Measurements from ENCODE around the gene HDAC7.

The HDAC7 gene

DNA sequence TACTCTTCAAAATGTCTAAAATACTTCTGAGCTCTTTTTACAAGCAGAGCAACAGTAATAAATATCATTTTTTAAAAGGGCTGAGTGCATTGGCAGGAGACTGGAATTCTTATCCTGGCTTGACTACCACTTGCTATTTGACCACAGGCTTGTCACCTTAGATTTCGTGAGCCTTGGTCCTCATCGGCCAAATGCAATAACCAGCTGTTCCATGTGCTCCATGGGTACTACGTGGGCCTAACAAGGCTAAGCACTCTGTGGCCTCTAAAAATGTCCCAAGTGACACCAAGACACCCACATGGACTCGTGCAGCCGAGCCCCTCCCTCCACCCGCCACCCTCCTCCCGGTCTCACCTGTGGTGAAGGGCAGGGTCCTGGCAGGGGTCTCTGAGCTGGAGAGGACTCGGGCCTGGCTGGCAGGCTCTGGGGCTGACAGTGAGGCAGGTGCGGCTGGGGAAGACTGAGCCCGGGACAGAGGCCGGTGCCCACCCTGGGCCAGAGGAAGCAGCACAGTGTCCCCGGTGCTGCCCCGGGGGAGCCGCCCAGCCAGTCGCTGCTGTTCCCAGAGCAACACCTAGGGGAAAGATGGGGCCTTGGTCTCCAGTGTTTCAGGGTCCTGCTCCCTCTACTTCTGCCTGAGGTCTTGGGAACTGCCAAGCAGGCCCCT lies 26.6 kb downstream of the HDAC7 start:
- DNase-seq (ENCODE audit: low spot score): no peak

DNA sequence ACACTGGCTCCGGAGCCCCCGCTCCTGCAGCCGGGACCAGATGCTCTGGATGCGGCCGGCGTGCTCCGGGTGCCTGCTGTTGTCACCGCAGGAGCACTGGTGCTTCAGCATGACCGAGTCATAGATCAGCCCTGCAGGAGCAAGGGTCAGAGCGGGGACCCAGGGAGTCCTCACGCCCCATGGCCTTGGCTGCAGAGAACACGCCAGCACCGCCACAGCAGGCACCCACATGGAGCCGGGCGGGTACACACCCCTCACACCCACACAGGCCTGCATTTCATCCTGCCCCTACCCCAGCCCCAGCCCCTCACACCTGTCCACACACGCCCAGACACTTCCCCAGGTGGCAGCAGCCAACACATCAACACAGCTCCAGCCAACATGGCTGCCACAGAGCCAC lies 27.8 kb downstream of the HDAC7 start:
- no peak for DNase-seq (ENCODE audit: low spot score)

DNA sequence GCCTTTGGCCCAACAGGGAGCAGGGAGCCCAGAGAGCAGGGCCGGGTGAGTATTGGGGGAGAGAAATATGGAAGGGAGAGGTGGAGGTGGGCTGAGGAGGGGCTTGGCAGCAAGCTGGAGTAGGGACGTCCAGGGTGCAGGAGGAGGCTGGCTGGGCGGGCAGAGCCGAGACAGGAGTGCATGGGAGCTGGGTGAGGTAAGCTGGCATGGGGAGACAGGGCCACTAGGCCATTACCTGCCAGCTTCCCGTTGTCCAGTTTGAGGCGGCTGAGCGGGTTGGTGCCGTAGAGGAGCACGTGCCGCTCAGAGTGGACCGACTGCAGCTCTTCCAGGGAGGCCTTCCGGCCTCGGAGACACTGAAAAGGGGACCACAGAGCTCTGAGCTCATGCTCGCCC lies 28.4 kb downstream of the HDAC7 start:
- no peak for DNase-seq (ENCODE audit: low spot score)

DNA sequence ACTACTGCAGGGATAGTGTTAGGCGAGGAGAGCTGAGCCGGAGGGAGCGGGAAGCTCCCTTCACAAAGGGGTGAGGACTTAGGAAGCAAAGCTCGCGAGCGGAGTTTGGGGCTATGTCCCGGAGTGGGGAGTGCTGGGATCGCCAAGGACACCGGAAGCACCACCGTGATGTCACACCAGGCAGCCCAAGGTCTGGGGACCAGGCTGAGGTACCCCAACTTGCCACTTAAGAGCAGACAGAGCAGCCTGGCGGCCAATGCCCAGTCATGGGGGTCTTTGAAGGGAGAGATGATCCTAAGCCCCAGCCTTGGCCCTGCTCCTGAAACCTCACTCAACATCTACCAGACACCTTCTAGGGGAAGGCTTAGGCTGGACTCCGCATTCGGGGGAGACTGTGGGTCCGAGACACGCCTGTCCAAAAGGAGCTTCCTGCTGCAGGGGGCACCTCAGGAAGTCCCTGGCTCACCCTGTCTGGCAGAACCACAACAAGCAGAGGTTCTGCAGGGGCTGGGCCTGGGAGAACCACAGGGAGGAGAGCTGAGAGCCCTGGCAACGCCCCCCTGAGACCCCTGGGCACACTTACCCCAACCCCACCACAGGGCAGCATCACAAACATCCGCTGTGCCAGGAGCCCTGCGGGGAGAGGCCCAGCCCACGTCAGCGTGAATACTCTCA lies 28.9 kb downstream of the HDAC7 start:
- no peak for DNase-seq (ENCODE audit: low spot score)

DNA sequence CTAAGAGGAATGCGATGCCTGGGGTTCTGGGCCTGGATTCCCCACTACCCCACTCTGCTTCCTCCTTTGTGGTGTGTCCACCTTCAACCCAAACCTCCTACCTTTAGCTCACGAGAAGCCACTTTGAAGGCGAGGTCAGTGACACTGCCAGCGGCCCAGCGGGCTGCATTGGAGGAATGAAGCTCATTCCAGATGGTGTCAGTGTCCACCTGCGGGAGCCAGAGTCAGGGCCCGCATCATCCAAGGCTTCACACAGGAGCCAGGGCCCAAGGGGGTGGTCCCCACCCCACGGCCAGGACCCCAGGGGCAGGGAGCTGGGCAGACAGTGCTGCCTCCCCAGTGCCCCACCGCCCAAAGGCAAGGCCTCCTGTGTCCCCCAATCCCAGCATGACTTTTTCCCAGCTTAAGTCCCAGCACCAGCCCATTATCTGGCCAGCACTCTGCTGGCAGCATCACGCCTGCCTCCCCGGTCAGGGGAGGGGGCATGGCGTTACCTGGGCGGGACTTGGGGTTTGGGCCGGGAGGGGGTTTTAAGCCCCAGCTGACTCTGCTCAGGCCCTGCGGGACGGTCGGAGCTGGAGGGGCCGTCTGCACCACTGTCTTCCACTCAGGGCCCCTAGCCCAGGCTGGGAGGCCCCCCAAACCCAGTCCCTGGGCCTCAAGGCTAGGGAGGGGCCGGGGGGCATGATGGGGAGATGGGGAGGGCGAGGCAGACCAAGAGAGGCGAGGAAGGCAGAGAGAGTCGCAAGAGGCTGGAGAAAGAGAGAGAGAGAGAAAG lies 29.8 kb downstream of the HDAC7 start:
- DNase-seq (ENCODE audit: low spot score): no peak

DNA sequence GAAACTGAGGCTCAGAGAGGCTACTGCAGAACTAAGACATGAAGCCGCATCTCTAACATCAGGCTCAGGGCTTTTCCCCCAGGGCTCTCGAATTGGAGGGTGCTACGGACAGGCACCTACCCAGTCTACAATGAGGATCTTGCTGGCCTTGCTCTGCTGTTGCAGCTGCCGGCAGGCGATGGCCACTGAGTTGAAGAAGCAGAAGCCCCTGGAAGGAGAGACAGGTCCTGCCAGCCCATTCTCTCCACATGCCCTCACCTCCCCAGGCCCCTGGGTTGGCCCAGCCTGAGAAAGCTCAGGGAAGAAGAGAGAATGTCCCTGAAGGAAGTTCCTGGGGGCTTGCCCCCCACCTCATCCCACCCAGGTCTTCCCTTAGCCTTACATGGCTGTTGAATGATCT lies 30.6 kb downstream of the HDAC7 start:
- DNase-seq (ENCODE audit: low spot score): no peak

DNA sequence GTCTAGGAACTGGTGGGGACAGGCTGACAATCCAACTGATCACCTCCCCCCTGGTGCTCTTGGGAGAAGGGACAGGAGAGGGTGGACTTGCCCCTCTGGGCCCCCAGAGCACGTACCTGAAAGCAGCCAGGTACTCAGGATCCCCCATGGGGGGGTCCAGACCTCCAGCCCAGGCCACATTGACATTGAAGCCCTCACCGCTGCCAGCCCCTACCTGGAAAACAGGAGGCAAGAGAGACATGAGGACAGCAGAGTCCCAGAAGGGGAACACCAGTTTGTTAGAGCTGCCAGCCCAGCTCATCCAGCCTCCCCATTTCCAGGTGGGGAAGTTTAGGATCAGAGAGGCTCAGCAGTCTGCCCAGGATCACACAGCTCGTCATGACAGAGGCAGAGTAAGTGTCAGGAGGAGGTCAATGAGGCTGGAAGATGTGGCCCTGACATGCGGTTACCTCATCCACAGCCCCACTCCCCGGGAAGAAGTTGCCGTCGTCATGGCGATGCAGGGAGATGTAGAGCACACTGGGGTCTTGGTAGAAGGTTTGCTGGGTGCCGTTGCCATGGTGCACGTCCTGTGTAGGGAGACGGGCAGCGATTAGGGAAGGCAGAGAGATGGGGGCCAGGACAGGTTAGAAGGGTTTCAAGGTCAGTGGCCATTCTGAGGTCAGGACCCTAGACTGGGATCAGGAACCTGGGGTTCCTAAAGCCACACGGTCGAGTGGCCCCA lies 31.9 kb downstream of the HDAC7 start:
- DNase-seq (ENCODE audit: low spot score): no peak

DNA sequence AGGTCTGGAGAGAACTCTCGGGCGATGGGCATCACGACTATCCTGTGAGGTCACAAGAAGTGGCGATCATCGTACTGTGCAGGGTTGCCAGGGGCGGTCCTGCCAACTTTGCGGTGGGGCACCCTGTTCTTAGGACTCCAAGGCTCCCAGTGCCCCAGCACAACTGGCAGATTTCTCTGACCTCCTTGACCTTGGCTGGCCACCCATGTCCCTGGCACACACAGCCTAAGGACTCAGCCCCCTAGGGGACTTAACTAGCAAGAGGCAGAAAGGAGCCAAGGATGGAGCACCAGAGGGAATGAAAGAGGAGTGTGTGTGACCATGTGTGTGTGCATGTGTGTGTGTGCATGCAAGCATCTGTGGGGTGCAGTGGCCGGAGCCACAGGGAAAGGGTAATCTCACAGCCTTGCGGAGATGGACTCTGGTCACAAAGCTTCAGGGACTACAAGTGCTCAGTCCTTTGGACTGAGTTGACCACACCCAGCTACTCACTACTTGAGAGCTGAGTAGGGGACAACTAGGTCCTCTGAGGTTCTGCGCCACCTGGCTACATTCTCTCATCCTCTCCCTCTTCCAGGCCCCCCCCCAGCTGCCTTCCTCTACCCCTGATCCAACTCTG lies 32.9 kb downstream of the HDAC7 start:
- no peak for DNase-seq (ENCODE audit: low spot score)

DNA sequence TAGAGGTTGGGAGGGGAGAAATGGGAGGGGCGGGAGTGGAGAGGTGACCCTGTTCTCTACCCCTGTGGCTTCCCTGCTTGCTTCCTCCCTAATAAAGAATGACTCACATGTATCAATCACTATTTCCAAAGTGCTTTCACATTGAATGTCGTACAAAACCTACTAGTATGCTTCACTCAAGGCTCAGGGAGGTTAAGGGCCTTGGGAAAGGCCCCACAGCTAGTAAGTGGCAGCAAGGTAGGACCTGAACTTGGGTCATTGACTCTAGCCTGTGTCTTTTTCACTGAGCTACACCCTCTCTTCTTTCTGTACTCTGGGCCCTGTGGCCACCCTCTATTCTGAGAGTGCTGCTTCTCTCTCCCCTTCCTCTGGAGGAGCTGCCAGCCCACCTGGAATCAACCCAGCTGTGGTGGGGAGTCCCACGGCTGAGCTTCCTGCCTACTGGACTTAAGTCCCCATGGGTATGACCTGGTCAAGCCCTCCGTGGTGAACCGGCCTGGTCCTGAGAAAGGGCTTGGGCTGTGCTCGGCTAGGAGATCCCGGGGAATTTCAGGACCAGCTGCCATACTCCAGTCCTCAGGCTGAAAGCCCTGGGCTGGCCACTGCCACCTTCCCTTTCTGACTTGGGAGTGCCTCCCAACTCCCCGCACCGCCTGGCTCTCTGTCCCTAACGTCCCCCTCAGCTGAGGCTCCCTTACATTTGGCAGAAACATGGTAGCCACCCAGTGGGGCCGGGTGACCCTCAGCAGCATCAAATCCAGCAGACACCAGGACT lies 33.6 kb downstream of the HDAC7 start:
- DNase-seq (ENCODE audit: low spot score): no peak

DNA sequence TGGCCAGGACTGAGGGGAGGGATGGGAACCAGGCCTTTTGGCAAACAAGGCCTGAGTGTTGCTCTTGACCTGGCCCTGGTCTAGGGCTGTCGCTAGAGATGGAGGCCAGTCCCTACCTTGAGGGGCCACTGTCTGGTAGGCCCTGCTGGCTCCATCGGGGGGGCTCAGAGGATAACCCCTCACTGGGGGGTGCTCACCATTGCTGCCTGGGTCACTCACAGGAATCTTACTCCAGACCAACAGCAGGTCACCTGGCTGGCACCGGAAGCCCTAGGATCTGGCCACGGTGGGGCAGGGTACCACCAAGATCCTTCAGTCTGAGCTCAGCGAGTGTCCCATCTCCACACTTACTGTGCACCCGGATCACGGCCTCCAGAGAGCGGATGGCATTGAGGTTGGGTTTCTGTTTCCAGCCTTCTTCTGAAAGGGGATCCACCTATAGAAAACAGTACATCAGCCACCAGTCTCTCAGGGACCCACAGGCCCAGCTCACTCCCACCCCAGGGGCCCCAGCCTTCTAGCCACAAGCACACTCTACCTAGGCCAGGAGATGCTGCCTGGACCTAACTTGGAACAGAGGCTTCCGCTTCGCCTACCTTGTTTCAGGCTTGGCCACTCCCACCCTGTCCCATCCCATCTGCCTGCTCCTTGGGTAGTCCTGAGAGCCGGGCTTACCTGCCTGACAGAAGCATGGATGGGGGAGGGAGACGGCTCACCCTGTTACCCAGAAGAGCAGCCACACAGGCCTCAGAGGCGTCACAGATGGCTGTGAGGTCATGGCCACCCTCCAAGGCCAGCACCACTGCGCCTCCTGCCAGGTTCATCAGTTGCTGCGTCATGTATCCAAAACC lies 34.4 kb downstream of the HDAC7 start:
- DNase-seq (ENCODE audit: low spot score): no peak

DNA sequence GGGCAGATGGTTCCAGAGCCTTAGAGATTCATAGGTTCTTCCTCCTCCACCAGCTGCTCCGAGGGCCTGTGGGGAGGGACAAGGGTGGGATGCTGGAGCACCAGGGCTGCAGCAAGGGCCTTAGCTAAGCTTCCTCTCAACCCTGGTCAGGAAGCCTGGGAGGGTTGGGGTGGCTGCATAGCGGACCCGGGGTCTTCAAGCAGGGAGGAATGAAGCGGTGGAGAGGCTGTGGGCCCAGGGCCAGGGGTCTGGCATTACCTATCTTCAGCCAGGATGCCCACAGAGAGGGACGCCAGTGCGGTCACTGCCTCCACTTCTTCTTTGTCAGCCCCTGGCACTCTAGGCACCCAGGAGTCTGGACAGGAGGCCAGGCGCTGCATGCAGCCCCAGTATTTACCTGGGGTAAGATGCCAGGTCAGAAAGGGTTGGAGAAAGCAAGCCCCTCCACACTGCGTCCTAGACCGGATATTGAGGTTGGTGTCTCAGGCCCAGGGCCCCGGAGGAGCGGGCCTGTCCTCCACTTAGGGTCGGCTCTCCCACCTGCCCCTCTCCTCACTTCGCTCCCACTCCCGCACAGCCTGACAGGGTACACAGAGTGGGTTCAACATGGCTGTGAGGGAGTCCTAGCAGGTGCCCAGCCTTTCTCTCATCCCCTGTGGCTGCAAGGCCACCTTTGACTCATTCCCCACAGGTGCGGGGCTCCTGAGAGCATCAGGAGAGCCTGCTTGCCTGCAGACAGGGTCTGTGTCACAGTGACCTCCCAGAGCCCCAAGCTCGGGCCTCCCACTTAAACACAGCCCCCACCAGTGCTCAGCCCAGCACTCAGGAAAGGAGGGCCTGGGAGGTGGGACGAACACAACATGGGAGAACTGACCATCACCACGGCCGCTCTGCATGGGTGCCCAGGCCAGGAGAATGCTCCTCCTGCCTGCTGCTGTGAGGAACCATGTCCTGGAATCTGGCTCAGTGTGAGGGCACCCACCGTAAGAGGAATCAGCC lies 35.6 kb downstream of the HDAC7 start:
- no peak for DNase-seq (ENCODE audit: low spot score)

DNA sequence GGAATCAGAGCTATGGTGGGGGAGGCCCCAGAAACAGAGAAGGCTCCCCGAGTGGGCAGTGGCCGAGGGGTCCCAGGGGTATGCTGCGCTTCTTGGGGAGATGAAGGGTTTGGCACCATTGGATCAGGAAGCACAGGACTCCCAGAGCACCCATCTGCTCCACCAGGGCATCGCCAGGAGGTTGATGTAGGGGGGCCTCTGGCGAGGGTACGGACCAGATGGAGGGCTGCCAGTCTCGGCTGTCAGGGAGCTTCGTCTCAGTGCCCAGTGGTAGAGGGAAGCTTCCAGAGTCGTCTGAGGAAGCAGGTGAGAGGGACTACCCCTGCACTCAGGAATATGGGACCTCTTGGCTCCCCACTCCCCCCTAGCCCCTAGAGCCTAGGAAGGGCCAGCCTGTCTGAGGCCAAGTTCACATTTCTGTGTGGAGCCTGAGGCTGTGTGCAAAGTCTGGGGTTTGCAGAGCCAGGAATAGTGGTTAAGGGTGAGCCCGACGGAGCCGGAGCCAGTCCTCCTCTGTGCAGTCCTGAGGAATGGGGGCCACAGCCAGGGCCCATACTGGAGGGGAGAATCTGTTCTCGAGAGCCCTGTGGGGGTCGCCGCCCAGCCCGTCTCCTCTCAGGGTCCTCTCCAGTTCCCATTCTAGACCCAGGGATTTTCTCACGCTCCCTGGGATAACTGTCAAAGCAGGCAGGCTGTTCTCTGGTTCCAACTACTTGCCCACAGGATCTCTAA lies 36.5 kb downstream of the HDAC7 start:
- DNase-seq (ENCODE audit: low spot score): no peak

DNA sequence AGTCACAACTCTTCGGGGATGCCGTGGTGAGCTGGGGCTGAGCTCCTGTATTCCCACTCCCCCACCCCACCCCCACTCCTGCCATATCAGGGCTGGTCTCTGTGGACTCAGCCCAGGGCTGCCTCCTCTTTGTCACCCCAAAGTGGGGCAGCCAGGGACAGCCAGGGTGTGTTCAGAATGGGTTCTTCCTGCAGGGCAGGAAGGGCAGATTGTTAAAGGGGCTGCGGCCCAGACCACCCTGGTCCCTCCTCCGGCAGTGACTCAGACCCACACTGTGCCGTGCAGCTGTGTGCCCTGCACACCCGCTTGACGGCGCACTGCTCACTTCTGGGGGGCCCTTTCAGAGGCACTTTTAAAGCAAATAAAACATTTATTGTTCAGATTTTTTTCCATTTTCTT lies 37.3 kb downstream of the HDAC7 start:
- DNase-seq (ENCODE audit: low spot score): no peak

DNA sequence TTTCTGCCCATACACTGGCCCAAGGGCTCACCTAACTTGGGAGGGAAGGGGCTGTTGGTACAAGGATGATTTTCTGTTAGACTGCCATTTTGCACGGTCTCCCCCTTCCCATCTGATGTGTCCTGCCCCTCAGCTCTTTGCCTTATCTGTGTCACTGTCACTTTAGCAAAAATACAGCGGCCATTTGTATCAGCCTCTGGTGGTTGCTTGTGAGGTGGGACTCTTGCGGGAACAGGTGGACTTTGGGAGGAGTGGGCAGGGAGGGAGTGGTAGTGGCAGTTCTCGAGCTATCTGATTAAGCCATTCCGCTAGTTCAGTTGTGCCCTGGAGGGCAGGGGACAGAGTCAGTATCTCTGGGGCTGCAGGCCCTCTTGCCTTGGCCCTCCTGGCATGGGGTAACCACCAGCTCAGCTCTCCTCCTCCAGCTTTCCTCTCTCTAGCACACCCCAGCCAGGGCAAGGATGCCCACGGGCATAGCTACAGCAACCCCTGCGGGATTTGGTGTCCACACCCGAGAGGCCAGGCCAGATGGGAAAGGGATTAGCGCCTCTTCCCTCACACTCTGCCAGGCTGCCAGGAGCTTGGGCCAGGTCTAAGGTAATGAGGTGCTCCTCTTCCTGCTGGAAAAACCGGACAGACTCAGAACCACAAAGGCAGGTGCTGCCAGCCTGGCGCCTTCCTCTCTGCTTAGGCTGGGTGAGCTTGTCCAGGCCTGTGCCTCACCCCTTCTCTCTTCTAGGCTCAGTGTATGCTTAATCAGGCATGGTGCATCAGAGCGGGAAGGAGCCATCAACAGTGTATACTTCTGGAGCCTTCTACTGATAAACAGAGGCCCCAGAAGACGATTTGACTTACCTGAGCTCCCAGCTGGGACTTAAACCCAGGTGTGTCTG lies 38.0 kb downstream of the HDAC7 start:
- no peak for DNase-seq (ENCODE audit: low spot score)

DNA sequence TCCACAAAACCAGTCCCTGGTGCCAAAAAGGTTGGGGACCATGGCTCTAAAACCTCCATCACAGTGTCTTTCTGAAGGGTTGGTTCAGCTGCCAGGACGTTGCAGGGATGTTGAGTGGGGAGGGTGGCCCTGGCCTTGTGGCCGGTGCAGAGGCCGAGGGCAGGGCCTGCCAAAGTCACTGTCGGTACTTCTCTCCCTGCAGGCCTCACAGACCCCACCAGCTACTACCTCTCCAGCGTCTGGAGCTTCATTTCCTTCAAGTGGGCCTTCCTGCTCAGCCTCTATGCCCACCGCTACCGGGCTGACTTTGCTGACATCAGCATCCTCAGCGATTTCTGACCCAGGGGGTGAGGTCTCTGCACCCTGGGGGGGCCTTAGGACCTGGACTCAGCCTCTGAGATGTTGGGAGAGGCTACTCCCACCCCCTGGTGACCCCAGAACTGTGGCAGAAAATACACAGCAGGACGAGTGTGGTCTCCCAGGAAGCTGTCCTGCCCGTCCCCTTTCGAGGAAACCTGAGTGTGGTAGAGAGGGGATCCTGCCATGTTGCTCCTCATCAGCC lies 39.7 kb downstream of the HDAC7 start:
- no peak for DNase-seq (ENCODE audit: low spot score)

DNA sequence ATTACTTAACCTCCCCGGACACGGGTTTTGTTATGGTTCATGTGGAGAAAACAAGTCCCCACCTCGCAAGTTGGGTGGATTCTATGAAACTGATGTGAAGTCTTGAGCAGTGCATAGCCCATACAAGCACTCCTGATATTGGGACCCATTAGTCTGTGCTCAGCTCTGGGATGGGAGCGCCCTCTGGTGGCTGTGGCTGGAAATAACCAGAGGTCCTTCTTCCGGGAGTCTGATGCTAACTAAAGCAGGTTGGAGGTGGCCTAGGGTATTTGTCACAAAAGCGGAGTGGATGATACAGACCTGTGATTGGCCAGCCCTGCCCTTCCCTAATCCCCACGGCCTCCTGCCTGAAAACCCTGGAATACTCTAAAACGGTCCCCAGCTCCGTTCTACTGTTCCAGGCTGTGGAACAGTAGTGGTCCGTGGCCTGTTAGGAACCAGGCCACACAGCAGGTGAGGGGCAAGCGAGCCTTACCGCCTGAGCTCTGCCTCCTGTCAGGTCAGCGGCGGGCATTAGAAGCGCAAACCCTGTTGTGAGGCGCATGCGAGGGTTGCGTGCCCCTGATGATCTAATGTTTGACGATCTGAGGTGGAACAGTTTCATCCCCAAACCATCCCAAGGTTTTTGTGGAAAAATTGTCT lies 40.3 kb downstream of the HDAC7 start:
- DNase-seq (ENCODE audit: low spot score): peak; percentile 93

DNA sequence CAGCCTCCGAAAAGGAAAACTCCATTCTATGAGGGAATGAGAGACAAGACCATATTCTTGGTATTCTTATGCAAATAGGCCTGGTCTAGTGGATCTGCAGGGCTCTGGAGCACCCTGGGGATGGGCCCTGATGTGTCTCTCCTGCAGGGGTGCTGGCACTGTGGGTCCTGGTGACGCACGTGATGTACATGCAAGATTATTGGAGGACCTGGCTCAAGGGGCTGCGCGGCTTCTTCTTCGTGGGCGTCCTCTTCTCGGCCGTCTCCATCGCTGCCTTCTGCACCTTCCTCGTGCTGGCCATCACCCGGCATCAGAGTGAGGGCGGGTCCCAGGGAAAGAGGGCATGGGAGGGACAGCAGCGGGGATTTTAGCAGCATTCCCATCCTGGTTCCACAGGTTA lies 40.8 kb downstream of the HDAC7 start:
- DNase-seq (ENCODE audit: low spot score): peak; percentile 71
